Fibroblast of villous mesenchyme (primary cell): ENCODE data around the gene NCSTN. TPM values are rescaled to one million over a fixed set of nuclear protein-coding genes. Genes with fewer than 3 reads are reported as not detected.

ENCODE experiments used
- DNase-seq: peaks from one replicate; pipeline ENCODE4 v3.0.0-alpha.2; 2010; ENCODE audit warnings: low read depth
- H3K4me3 ChIP-seq: 2 replicates; pipeline ENCODE4 v1.5.1; 2011; ENCODE audit warnings: low read depth, mild to moderate bottlenecking, low read length
- CTCF ChIP-seq: IDR thresholded peaks from 2 replicates; pipeline ENCODE4 v1.5.1; 2012; ENCODE audit warnings: low read depth, mild to moderate bottlenecking, low read length; ENCODE audit not compliant: insufficient read depth
- total RNA-seq: library from RNA; depleted of rRNA; stranded (reverse); fragments of >200 nt; gene quantifications from 2 replicates; pipeline ENCODE4 v1.2.3, GENCODE V29; 2012

NCSTN gene
- total RNA-seq, 1 donor, result 165 TPM

- H3K4me3 ChIP-seq, result no peak overlapping the region
- no peak for DNase-seq
- TF ChIP-seq CTCF, result no peak
Measured at GRCh38 chr1:160402001-160402795, 59.0 kb downstream of the NCSTN start.

DNA sequence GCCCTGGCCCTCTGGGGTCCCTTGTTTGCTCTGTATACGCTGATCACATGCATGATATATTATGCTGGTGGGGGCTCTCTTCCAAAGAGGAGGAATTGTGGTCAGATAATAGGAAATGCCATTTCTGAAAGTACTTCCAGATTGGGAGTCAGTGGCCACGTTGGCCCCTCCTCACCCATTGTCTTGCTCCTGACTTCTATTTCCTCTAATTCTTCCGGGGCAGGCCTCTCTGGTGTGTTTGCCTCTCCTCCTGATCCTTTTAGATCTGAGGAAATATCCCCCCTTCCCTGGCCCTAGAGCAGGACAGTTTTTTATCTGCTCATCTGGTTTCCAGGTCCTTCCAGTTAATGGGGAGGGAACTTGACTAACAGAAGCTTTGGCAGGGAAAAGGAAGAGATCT is 60.1 kb downstream of the NCSTN start:
- H3K4me3 ChIP-seq, result no peak overlapping the region
- no peak for TF ChIP-seq CTCF
- no peak for DNase-seq

DNA sequence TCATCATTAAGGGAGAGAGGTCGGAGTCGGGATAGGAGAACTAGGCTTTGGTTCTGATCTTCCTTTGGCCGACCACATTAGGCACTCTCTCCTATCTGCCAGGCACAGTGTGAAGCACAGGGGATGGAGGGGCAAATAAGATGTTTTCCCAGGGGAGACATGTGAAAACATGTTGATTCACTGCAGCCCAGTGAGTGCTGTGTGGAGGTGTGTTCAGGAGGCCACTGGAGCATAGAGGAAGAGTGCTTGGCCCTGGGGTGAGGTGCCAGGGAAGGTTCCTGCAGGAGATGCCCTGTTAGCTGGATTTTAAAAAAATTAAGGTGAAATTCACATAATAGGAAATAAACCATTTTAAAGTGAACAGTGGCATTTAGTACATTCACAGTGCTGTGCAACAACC is 60.9 kb downstream of the NCSTN start:
- DNase-seq, result no peak
- H3K4me3 ChIP-seq, result no peak overlapping the region
- no peak for TF ChIP-seq CTCF

DNA sequence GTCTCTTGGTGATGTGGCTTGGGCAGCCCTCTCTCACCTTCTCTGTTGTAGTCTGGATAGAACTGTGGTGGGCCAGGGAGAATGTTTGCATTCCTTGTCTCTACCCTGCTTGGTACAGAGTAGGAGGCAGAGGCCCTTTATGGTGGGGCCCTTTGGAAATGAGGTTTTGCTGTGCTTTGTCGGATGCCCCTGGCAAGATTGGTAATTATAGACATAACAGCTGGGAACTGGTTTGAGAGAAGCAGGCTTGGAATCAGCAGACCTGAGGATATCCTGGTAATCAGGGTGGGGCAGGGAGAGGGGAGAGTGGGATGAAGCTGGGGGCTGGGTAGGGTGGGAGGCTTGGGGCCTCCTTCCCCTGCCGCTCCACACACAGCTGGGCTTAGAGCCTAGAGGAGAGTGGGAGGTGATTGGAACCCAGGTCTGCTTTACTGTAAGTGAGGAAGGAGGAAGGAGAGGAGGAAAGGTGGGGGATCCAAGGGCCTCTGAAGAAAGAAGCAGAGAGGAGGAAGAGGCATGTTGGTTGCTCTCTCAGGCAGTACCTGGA is 62.2 kb downstream of the NCSTN start:
- H3K4me3 ChIP-seq, result no peak overlapping the region
- DNase-seq, result no peak
- TF ChIP-seq CTCF, result no peak

GRCh38 chr1:160406131-160406968 is 63.2 kb downstream of the NCSTN start:
- no peak for DNase-seq
- TF ChIP-seq CTCF, result no peak
- H3K4me3 ChIP-seq, result no peak overlapping the region

- no peak for TF ChIP-seq CTCF
- no peak overlapping the region for H3K4me3 ChIP-seq
- DNase-seq, result no peak
Measured at GRCh38 chr1:160407839-160408801, 64.9 kb downstream of the NCSTN start.
